Astrocyte (in vitro differentiated cells and primary cell): ENCODE measurements around the gene MST1. TPM values are rescaled to one million over a fixed set of nuclear protein-coding genes. Genes with fewer than 3 reads are reported as not detected.
A peak's percentile ranks its signal among the peaks of the same experiment; 100 is the strongest.
"Not testable (repeated sequence)": the region's sequence is repeated elsewhere in the genome, so short reads cannot be mapped to it uniquely, and the experiment has no call there.

Experiments used
- DNase-seq: peaks from one replicate; pipeline ENCODE4 v3.0.0-alpha.2; 2010; ENCODE audit warnings: low read depth
- FAIRE-seq: peaks from 2 replicates; lab custom pipeline; 2011; peaks lifted over from hg19 to GRCh38; lab: Jason Lieb, UNC
- H2AFZ ChIP-seq: 2 replicates; pipeline ENCODE4 v1.6.0; 2012; ENCODE audit warnings: low read depth, low read length, inconsistent platforms
- H3K27ac ChIP-seq: 2 replicates; pipeline ENCODE4 v1.5.1; 2011; ENCODE audit warnings: low read depth, low read length, inconsistent platforms
- H3K27me3 ChIP-seq: 2 replicates; pipeline ENCODE4 v1.6.0; 2011; ENCODE audit warnings: low read length, inconsistent platforms; ENCODE audit not compliant: insufficient read depth
- H3K36me3 ChIP-seq: 2 replicates; pipeline ENCODE4 v1.5.1; 2011; ENCODE audit warnings: low read length, inconsistent platforms; ENCODE audit not compliant: insufficient read depth
- H3K4me1 ChIP-seq: 2 replicates; pipeline ENCODE4 v1.5.1; 2011; ENCODE audit warnings: low read length, inconsistent platforms; ENCODE audit not compliant: insufficient read depth
- H3K4me2 ChIP-seq: 2 replicates; pipeline ENCODE4 v1.6.0; 2012; ENCODE audit warnings: low read length, inconsistent platforms
- H3K4me3 ChIP-seq: 2 replicates; pipeline ENCODE4 v1.5.1; 2011; ENCODE audit warnings: low read depth, mild to moderate bottlenecking, low read length, inconsistent platforms; ENCODE audit not compliant: insufficient read depth
- H3K79me2 ChIP-seq: 2 replicates; pipeline ENCODE4 v1.6.0; 2012; ENCODE audit warnings: mild to moderate bottlenecking, low read length, inconsistent platforms; ENCODE audit not compliant: insufficient read depth
- H3K9ac ChIP-seq: 2 replicates; pipeline ENCODE4 v1.6.0; 2012; ENCODE audit warnings: mild to moderate bottlenecking, low read length, inconsistent platforms
- H3K9me3 ChIP-seq: 2 replicates; pipeline ENCODE4 v1.5.1; 2012; ENCODE audit warnings: low read depth, mild to moderate bottlenecking, low read length, inconsistent platforms; ENCODE audit not compliant: insufficient read depth
- H4K20me1 ChIP-seq: 2 replicates; pipeline ENCODE4 v1.6.0; 2012; ENCODE audit warnings: low read length, inconsistent platforms; ENCODE audit not compliant: insufficient read depth
- H3K27ac Mint-ChIP-seq: one replicate; pipeline ENCODE4 v1.8.0; 2021; ENCODE audit warnings: mild to moderate bottlenecking, mixed read lengths; ENCODE audit not compliant: unreplicated experiment
- H3K27me3 Mint-ChIP-seq: one replicate; pipeline ENCODE4 v1.8.0; 2021; ENCODE audit warnings: low read depth, mixed read lengths; ENCODE audit not compliant: unreplicated experiment
- H3K36me3 Mint-ChIP-seq: one replicate; pipeline ENCODE4 v1.8.0; 2021; ENCODE audit warnings: low read depth, mixed read lengths; ENCODE audit not compliant: unreplicated experiment
- H3K4me1 Mint-ChIP-seq: one replicate; pipeline ENCODE4 v1.8.0; 2021; ENCODE audit warnings: low read depth, mixed read lengths; ENCODE audit not compliant: unreplicated experiment
- H3K4me3 Mint-ChIP-seq: one replicate; pipeline ENCODE4 v1.8.0; 2021; ENCODE audit warnings: mild to moderate bottlenecking, moderate library complexity, mixed read lengths; ENCODE audit not compliant: unreplicated experiment
- H3K9me3 Mint-ChIP-seq: one replicate; pipeline ENCODE4 v1.8.0; 2021; ENCODE audit warnings: mild to moderate bottlenecking, mixed read lengths; ENCODE audit not compliant: unreplicated experiment
- total RNA-seq: library from RNA; stranded (reverse); gene quantifications from 2 replicates; pipeline ENCODE4 v1.2.1, GENCODE V29; 2021

The MST1 gene
- total RNA-seq, 1 donor from 2014 or later: 9.3 TPM

DNA sequence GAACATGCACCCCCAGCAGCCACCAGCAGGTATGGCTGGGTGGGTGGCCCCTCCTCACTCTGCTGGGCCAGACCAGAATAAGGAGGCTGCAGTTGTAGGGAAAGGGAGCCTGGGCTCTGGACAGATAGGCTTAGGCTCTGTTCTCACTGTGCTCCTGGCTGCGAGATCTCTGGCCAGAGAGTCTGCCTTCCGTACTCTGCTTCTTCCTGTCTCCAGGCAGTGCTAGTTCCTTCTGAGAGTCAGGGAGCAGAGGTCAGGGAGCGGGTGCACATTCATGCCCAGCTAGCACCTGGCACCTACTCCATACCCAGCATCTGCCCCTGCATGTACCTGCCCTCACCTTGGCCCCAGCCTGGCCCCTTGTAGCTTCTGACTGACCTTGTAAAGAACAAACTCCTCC lies 2.2 kb upstream of the MST1 start:
- H3K9me3 ChIP-seq, H3K36me3 ChIP-seq, H2AFZ ChIP-seq, H3K4me3 ChIP-seq, H3K4me3 Mint-ChIP-seq, H3K9me3 Mint-ChIP-seq, H3K27ac ChIP-seq, H3K27me3 ChIP-seq, H3K4me2 ChIP-seq, H3K36me3 Mint-ChIP-seq, FAIRE-seq, H3K27ac Mint-ChIP-seq, H3K27me3 Mint-ChIP-seq, H4K20me1 ChIP-seq, H3K9ac ChIP-seq, DNase-seq, H3K4me1 Mint-ChIP-seq: not testable (repeated sequence)
- H3K4me1 ChIP-seq: peaks cover 11% of the 10 kb centered on the region
- H3K79me2 ChIP-seq: peaks cover 36% of the 10 kb centered on the region

DNA sequence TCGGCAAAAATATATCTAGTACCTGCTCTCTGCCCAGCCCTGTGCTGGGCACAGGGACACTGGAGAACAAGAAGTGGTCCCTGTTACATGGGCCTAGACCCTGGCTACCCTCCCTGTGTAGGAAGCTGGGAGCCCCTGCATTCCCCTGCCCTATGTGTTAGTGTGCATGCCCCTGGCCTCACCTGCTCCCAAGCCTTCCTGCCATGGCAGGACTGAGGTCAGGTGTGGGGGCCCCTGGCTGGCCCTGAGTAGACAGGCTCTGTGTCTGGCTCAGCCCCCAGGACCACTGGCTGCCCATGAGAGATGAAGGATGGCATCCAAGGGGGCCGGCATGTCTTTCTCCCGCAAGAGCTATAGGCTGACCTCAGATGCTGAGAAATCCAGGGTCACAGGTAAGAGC lies 1.6 kb upstream of the MST1 start:
- not testable (repeated sequence) for FAIRE-seq, H3K4me1 Mint-ChIP-seq, H3K27me3 Mint-ChIP-seq, H3K27me3 ChIP-seq, H4K20me1 ChIP-seq, H3K36me3 Mint-ChIP-seq, H3K9me3 Mint-ChIP-seq, H3K9me3 ChIP-seq, H3K36me3 ChIP-seq, H2AFZ ChIP-seq, H3K4me3 Mint-ChIP-seq, DNase-seq, H3K27ac ChIP-seq, H3K27ac Mint-ChIP-seq, H3K4me3 ChIP-seq, H3K9ac ChIP-seq
- Histone ChIP-seq H3K79me2 (peaks cover 36% of the 10 kb centered on the region), H3K4me1 (peaks cover 11% of the 10 kb centered on the region), H3K4me2 (peak overlapping the region; percentile 86)

DNA sequence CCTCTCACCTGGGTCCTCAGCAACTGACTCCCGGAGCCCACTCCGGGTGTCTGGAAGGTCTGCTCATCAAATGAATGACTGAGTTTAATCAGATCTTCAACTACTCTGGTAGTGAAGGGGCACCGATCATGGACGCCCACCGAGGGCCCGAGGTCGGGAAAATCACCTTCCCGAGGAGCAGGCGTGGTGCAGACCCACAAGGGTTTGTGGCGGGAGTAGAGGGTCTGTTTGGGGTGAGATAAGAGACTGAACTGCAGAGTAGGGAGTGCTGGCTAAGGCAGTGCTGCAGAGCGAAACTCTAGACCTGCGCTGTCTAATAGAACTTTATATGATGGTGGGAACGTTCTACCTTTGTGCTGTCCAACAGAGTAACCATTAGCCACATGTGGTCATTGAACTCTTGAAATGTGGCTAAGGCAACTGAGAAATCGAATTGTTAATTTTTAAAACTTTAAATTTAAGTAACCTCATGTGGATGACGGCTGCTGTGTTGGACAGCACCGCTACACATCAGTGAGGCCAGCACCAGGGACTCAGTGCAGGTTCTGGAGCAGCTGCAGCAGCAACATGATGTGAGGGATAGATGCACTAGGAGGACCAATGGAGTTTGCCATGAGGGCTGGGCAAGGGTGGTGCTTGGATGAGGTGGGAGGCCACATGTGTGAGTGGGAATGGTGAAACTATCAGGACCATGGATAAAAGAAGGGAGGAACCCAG lies 792 bp upstream of the MST1 start:
- not testable (repeated sequence) for H3K36me3 ChIP-seq, H4K20me1 ChIP-seq, H3K9me3 ChIP-seq, H3K9me3 Mint-ChIP-seq, H3K4me1 Mint-ChIP-seq, H3K27me3 Mint-ChIP-seq, FAIRE-seq, DNase-seq, H3K27me3 ChIP-seq, H3K36me3 Mint-ChIP-seq
- Histone ChIP-seq H3K4me2 (peak overlapping the region; percentile 86), H3K4me3 (peak overlapping the region; percentile 67), H3K27ac (peak overlapping the region; percentile 54), H2AFZ (peak overlapping the region; percentile 95), H3K4me1 (peaks cover 11% of the 10 kb centered on the region), H3K79me2 (peaks cover 34% of the 10 kb centered on the region), H3K9ac (peak overlapping the region; percentile 86)
- peak overlapping the region; percentile 95 for H3K4me3 Mint-ChIP-seq
- H3K27ac Mint-ChIP-seq: peak overlapping the region; percentile 75

DNA sequence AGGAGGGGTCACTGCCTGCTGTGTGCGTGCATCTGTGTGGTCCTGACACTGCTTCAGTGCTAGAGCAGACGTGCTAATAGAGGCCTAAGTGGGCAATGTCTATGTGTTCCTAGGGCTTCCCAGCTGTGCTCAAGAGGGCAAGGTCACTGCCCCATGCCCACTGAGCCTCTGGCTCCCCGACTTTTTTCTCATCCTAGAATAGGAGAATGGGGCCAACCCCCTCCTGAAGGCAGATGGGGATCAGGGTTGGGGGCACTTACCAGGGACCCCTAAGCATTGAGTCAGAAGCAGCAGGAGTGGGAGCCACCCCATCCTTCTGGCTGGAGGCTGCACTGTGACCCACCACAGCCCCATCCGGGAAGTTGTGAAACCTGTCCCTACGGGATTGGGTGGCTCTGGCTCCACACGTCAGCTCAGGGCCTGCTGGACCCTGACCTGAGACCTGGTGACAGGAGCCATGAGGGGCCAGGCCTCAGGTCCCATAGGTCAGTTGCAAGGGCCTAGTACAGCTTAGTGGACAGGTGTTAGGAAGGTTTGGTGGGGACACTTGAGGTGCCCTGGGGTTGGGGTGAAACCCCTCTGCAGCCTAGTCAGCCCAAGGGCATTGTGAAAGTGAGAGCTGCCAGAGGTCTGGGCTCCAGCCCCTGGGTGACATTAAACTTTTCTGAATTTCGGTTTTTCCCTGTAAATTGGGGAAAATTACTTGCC lies 782 bp downstream of the MST1 start:
- FAIRE-seq, H3K27me3 ChIP-seq, H3K4me1 Mint-ChIP-seq, H3K9me3 Mint-ChIP-seq, H4K20me1 ChIP-seq, H3K36me3 Mint-ChIP-seq, H3K36me3 ChIP-seq, H3K27me3 Mint-ChIP-seq, DNase-seq, H3K9me3 ChIP-seq: not testable (repeated sequence)
- peak overlapping the region; percentile 96 for H3K27ac Mint-ChIP-seq
- peak overlapping the region; percentile 95 for H3K4me3 Mint-ChIP-seq
- Histone ChIP-seq H3K4me1 (peaks cover 11% of the 10 kb centered on the region), H2AFZ (peak overlapping the region; percentile 95), H3K79me2 (peaks cover 22% of the 10 kb centered on the region), H3K9ac (peak overlapping the region; percentile 86), H3K27ac (peak overlapping the region; percentile 54), H3K4me3 (peak overlapping the region; percentile 67), H3K4me2 (peak overlapping the region; percentile 86)

DNA sequence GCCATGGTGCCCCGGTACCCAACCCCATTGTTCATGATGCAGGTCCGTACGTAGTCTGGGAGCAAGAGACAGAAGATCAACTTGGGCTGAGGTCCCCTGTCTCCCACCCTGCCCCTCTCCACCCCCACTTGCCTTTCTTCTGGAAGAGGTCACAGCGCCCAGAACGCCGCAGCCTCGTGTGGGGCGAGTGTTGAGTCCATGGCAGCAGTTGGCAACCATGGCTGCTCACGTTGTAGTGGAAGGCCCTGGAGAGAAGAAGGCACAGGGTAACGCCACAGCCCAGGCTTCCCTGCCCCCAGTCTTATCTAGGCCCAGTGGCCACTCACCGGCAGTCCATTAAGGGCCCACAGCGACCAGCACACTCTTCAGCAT lies 1.9 kb downstream of the MST1 start:
- H3K4me3 ChIP-seq, H2AFZ ChIP-seq, H3K27me3 Mint-ChIP-seq, H3K36me3 ChIP-seq, H3K36me3 Mint-ChIP-seq, H3K27ac ChIP-seq, H3K9ac ChIP-seq, H3K4me1 Mint-ChIP-seq, FAIRE-seq, H3K27me3 ChIP-seq, H3K9me3 Mint-ChIP-seq, H4K20me1 ChIP-seq, H3K9me3 ChIP-seq, DNase-seq: not testable (repeated sequence)
- Mint-ChIP-seq H3K27ac (peak overlapping the region; percentile 58), H3K4me3 (peak overlapping the region; percentile 73)
- H3K4me1 ChIP-seq: peaks cover 11% of the 10 kb centered on the region
- peak overlapping the region; percentile 74 for H3K4me2 ChIP-seq
- H3K79me2 ChIP-seq: peaks cover 20% of the 10 kb centered on the region
